ENCODE results near the gene CNOT4. TPM values are rescaled to one million over a fixed set of nuclear protein-coding genes. Genes with fewer than 3 reads are reported as not detected.

The CNOT4 gene
- total RNA-seq, 1 experiment from 2014 or later = 16.6 TPM

GRCh38 chr7:135320268-135320667 lies 189.6 kb downstream of the CNOT4 start:
- Histone ChIP-seq H3K27ac (ENCODE audit: low read depth, low read length) (no peak overlapping the region), H3K36me3 (ENCODE audit: control insufficient read depth in 1 of 2, insufficient read depth in 2 of 2, low read length in 2 of 2) (no peaks in the 10 kb centered on the region), H3K79me2 (ENCODE audit: insufficient read depth, low read length) (no peaks in the 10 kb centered on the region), H3K9me3 (ENCODE audit: control insufficient read depth in 1 of 2, insufficient read depth in 1 of 2, low read depth in 1 of 2, low read length in 2 of 2) (no peaks in the 10 kb centered on the region), H3K9me2 (ENCODE audit: insufficient read depth) (no peaks in the 10 kb centered on the region), H3K4me2 (ENCODE audit: low read length) (no peak overlapping the region), H4K20me1 (ENCODE audit: insufficient read depth) (no peaks in the 10 kb centered on the region), H3K27me3 (ENCODE audit: insufficient read depth, low read length) (no peaks in the 10 kb centered on the region), H2AFZ (ENCODE audit: low read depth, low read length, poor library complexity, severe bottlenecking) (no peak overlapping the region), H3K4me3 (replicated peaks in 1 of 2; ENCODE audit: low read depth in 1 of 2, low read length in 2 of 2) (no peak overlapping the region), H3K9ac (ENCODE audit: low read length) (no peak overlapping the region), H3K4me1 (ENCODE audit: control insufficient read depth in 1 of 2, insufficient read depth in 2 of 2, low read length in 2 of 2) (no peaks in the 10 kb centered on the region; a peak in 1 of 4 replicates)
- no TSS peak for BruUV-seq (replicated peaks)
- POLR2A ChIA-PET = no interaction called here
- ATAC-seq = no peak
- no peak for TF ChIP-seq CTCF (IDR thresholded peaks at IDR 0.05 in 2 of 3, conservative IDR thresholded peaks at IDR 0.05 in 1 of 3; ENCODE audit: borderline replicate concordance in 1 of 3, insufficient read depth in 1 of 3, low read depth in 2 of 3, low read length in 2 of 3)
- intact Hi-C loops (cut with micrococcal nuclease) = no loop called here
- CTCF ChIA-PET = no interaction called here
- DNase-seq (ENCODE audit: low read depth, low spot score) = no peak
- RAD21 ChIA-PET (ENCODE audit: low non-redundant PET in 1 of 2, low total read pairs in 2 of 2, uncharacterized antibody in 2 of 2, unreplicated experiment in 2 of 2) = no interaction called here

GRCh38 chr7:135317676-135318325 lies 192.1 kb downstream of the CNOT4 start:
- CTCF ChIA-PET = no interaction called here
- BruUV-seq (replicated peaks) = no TSS peak
- H2AFZ ChIP-seq (ENCODE audit: low read depth, low read length, poor library complexity, severe bottlenecking) = no peak overlapping the region
- no peaks in the 10 kb centered on the region for H3K9me2 ChIP-seq (ENCODE audit: insufficient read depth)
- H3K4me2 ChIP-seq (ENCODE audit: low read length) = no peak overlapping the region
- H3K79me2 ChIP-seq (ENCODE audit: insufficient read depth, low read length) = no peaks in the 10 kb centered on the region
- H3K36me3 ChIP-seq (ENCODE audit: control insufficient read depth in 1 of 2, insufficient read depth in 2 of 2, low read length in 2 of 2) = no peaks in the 10 kb centered on the region
- ATAC-seq = no peak
- TF ChIP-seq RAD21 (IDR thresholded peaks at IDR 0.05; ENCODE audit: low read depth) (no peak), POLR2AphosphoS5 (IDR thresholded peaks at IDR 0.05; ENCODE audit: low read depth, low read length) (no peak), REST (IDR thresholded peaks at IDR 0.05; ENCODE audit: low read depth) (no peak), SP1 (IDR thresholded peaks at IDR 0.05; ENCODE audit: low read depth) (no peak)
- POLR2A ChIA-PET = no interaction called here
- no peaks in the 10 kb centered on the region for H3K9me3 ChIP-seq (ENCODE audit: control insufficient read depth in 1 of 2, insufficient read depth in 1 of 2, low read depth in 1 of 2, low read length in 2 of 2)
- no peaks in the 10 kb centered on the region for H4K20me1 ChIP-seq (ENCODE audit: insufficient read depth)
- RAD21 ChIA-PET (ENCODE audit: low non-redundant PET in 1 of 2, low total read pairs in 2 of 2, uncharacterized antibody in 2 of 2, unreplicated experiment in 2 of 2) = no interaction called here
- H3K4me1 ChIP-seq (ENCODE audit: control insufficient read depth in 1 of 2, insufficient read depth in 2 of 2, low read length in 2 of 2) = no peaks in the 10 kb centered on the region; a peak in 1 of 4 replicates
- H3K9ac ChIP-seq (ENCODE audit: low read length) = no peak overlapping the region
- no peak overlapping the region for H3K4me3 ChIP-seq (replicated peaks in 1 of 2; ENCODE audit: low read depth in 1 of 2, low read length in 2 of 2)
- DNase-seq (ENCODE audit: low read depth, low spot score) = no peak
- intact Hi-C loops (cut with micrococcal nuclease) = no loop called here
- no peak overlapping the region for H3K27ac ChIP-seq (ENCODE audit: low read depth, low read length)
- H3K27me3 ChIP-seq (ENCODE audit: insufficient read depth, low read length) = peaks cover 4% of the 10 kb centered on the region; the same call in 1 of the 2 replicates
